Smooth muscle cell (in vitro differentiated cells): ENCODE data around the gene CASP3. TPM values are rescaled to one million over a fixed set of nuclear protein-coding genes. Genes with fewer than 3 reads are reported as not detected.
"Not testable (repeated sequence)": the region's sequence is repeated elsewhere in the genome, so short reads cannot be mapped to it uniquely, and the experiment has no call there.

Experiments used
- DNase-seq: peaks from one replicate; lab custom pipeline; 2025; ENCODE audit not compliant: unreplicated experiment; lab: John Stamatoyannopoulos, UW
- H2AFZ ChIP-seq: fragments of 200-600 bp; sonication (generic); 2 replicates; pipeline ENCODE4 v1.6.0; 2016; ENCODE audit warnings: antibody characterized with exemption, low read depth, mild to moderate bottlenecking
- H3F3A ChIP-seq: fragments of 200-600 bp; sonication (generic); 2 replicates; pipeline ENCODE4 v1.6.0; 2017; ENCODE audit warnings: antibody characterized with exemption, low read depth
- H3K27ac ChIP-seq: fragments of 200-600 bp; sonication (generic); 2 replicates; pipeline ENCODE4 v1.5.1; 2016; ENCODE audit warnings: low read depth, mild to moderate bottlenecking
- H3K27me3 ChIP-seq: fragments of 200-600 bp; sonication (generic); 2 replicates; pipeline ENCODE4 v1.6.1; 2016; ENCODE audit warnings: low read depth, mild to moderate bottlenecking
- H3K36me3 ChIP-seq: fragments of 200-600 bp; sonication (generic); 2 replicates; pipeline ENCODE4 v1.5.1; 2016; ENCODE audit warnings: low read depth
- H3K4me1 ChIP-seq: fragments of 200-600 bp; sonication (generic); 2 replicates; pipeline ENCODE4 v1.5.1; 2016; ENCODE audit warnings: low read depth
- H3K4me2 ChIP-seq: fragments of 200-600 bp; sonication (generic); 2 replicates; pipeline ENCODE4 v1.6.0; 2016; ENCODE audit warnings: mild to moderate bottlenecking
- H3K4me3 ChIP-seq: fragments of 200-600 bp; sonication (generic); 2 replicates; pipeline ENCODE4 v1.5.1; 2016; ENCODE audit warnings: mild to moderate bottlenecking
- H3K79me2 ChIP-seq: fragments of 200-600 bp; sonication (generic); 2 replicates; pipeline ENCODE4 v1.6.0; 2016; ENCODE audit warnings: low read depth, mild to moderate bottlenecking
- H3K9ac ChIP-seq: fragments of 200-600 bp; sonication (generic); 2 replicates; pipeline ENCODE4 v1.6.0; 2016; ENCODE audit warnings: low read depth
- H3K9me3 ChIP-seq: fragments of 200-600 bp; sonication (generic); replicated peaks from 2 replicates; pipeline ENCODE4 v1.5.1; 2016; ENCODE audit warnings: low read depth
- H4K20me1 ChIP-seq: fragments of 200-600 bp; sonication (generic); 2 replicates; pipeline ENCODE4 v1.6.0; 2016; ENCODE audit warnings: low read depth
- CTCF ChIP-seq: fragments of 200-600 bp; sonication (generic); IDR thresholded peaks from 2 replicates; pipeline ENCODE4 v1.5.1; 2017; ENCODE audit warnings: borderline replicate concordance, mild to moderate bottlenecking, antibody characterized with exemption; ENCODE audit not compliant: insufficient read depth, poor library complexity, severe bottlenecking
- WGBS: methylation state at CpG from one replicate; pipeline ENCODE4 v1.1.7; 2016; ENCODE audit warnings: low lambda C conversion rate; 5-methylcytosine and 5-hydroxymethylcytosine counted together
- polyA plus RNA-seq: library from polyadenylated mRNA; unstranded; fragments of >200 nt; fragmentation: Nextera tagmentation; extraction: Ambion mirVana; gene quantifications from 2 replicates; pipeline ENCODE4 v1.2.1, GENCODE V29; 2016
- total RNA-seq: library from RNA; depleted of rRNA; stranded (reverse); fragments of >200 nt; gene quantifications from 2 replicates; pipeline ENCODE4 v1.2.3, GENCODE V29; 2014

Gene CASP3
- total and polyA plus RNA-seq, 2 experiments from 2014 or later: 35.7 to 48.5 TPM

GRCh38 chr4:184657144-184657543 is 7.9 kb upstream of the CASP3 start:
- TF ChIP-seq CTCF: no peak
- Histone ChIP-seq H3K79me2 (no peaks in the 10 kb centered on the region), H3K4me1 (no peaks in the 10 kb centered on the region), H3K27me3 (no peaks in the 10 kb centered on the region), H4K20me1 (no peaks in the 10 kb centered on the region), H3K4me2 (no peak overlapping the region), H3K36me3 (no peaks in the 10 kb centered on the region), H3K9me3 (no peaks in the 10 kb centered on the region), H3K9ac (no peak overlapping the region), H3F3A (no peaks in the 10 kb centered on the region), H2AFZ (no peak overlapping the region), H3K27ac (no peak overlapping the region), H3K4me3 (no peak overlapping the region)
- WGBS: 97% methylated on average over 3 of the region's 3 CpGs
- DNase-seq: no peak

- no peaks in the 10 kb centered on the region for H3K9me3 ChIP-seq
- no peaks in the 10 kb centered on the region for H3K79me2 ChIP-seq
- no peak overlapping the region for H2AFZ ChIP-seq
- no peak for TF ChIP-seq CTCF
- 96% methylated on average over 8 of the region's 8 CpGs for WGBS
- no peak overlapping the region for H3K4me2 ChIP-seq
- H3K36me3 ChIP-seq: no peaks in the 10 kb centered on the region
- no peaks in the 10 kb centered on the region for H3K4me1 ChIP-seq
- H3K27me3 ChIP-seq: no peaks in the 10 kb centered on the region
- no peak overlapping the region for H3K9ac ChIP-seq
- H4K20me1 ChIP-seq: no peaks in the 10 kb centered on the region
- DNase-seq: no peak
- no peak overlapping the region for H3K4me3 ChIP-seq
- H3F3A ChIP-seq: no peaks in the 10 kb centered on the region
- no peak overlapping the region for H3K27ac ChIP-seq
Measured at GRCh38 chr4:184655889-184656869, 6.9 kb upstream of the CASP3 start.

GRCh38 chr4:184653650-184654049 is 4.4 kb upstream of the CASP3 start:
- Histone ChIP-seq H2AFZ (no peak overlapping the region), H3K4me1 (peaks cover 8% of the 10 kb centered on the region), H3K4me3 (no peak overlapping the region), H3F3A (peaks cover 6% of the 10 kb centered on the region), H3K4me2 (no peak overlapping the region), H4K20me1 (no peaks in the 10 kb centered on the region), H3K9ac (no peak overlapping the region), H3K79me2 (no peaks in the 10 kb centered on the region), H3K36me3 (no peaks in the 10 kb centered on the region), H3K9me3 (no peaks in the 10 kb centered on the region), H3K27ac (no peak overlapping the region), H3K27me3 (no peaks in the 10 kb centered on the region)
- 72% methylated on average over 2 of the region's 2 CpGs for WGBS
- no peak for DNase-seq
- TF ChIP-seq CTCF: no peak

- not testable (repeated sequence) for DNase-seq, H3K27ac ChIP-seq, H3K36me3 ChIP-seq, H3F3A ChIP-seq, H4K20me1 ChIP-seq, H3K4me2 ChIP-seq, H3K79me2 ChIP-seq, H3K9me3 ChIP-seq, H3K4me3 ChIP-seq, H3K9ac ChIP-seq, H3K27me3 ChIP-seq, H2AFZ ChIP-seq
- peaks cover 12% of the 10 kb centered on the region for H3K4me1 ChIP-seq
Measured at GRCh38 chr4:184652681-184653080, 3.4 kb upstream of the CASP3 start.
